ENCODE measurements around the gene MYMK.

Gene MYMK

GRCh38 chr9:133557581-133557980 is 32.8 kb upstream of the MYMK start:
- no peak for DNase-seq

GRCh38 chr9:133556354-133556753 is 31.6 kb upstream of the MYMK start:
- no peak for DNase-seq

DNA sequence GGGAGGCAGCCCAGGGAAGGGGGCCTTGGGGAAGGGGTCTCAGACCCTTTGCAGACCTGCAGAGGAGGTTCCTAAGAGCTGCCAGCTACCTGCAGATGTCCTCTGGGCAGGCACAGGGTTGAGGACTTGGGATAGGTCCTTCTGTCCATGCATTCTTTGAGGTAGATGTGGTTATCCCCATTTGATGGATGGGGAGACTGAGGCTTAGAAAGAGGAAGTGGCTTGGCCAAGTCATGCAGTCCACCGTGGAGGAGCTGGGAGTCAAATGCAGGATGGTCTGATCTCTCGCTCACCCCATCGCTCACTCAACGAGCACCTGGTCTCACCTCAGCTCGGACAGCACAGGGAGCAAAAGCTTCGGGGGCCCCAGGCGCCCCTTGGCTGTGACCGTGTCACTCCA is 30.0 kb upstream of the MYMK start:
- no peak for DNase-seq

DNA sequence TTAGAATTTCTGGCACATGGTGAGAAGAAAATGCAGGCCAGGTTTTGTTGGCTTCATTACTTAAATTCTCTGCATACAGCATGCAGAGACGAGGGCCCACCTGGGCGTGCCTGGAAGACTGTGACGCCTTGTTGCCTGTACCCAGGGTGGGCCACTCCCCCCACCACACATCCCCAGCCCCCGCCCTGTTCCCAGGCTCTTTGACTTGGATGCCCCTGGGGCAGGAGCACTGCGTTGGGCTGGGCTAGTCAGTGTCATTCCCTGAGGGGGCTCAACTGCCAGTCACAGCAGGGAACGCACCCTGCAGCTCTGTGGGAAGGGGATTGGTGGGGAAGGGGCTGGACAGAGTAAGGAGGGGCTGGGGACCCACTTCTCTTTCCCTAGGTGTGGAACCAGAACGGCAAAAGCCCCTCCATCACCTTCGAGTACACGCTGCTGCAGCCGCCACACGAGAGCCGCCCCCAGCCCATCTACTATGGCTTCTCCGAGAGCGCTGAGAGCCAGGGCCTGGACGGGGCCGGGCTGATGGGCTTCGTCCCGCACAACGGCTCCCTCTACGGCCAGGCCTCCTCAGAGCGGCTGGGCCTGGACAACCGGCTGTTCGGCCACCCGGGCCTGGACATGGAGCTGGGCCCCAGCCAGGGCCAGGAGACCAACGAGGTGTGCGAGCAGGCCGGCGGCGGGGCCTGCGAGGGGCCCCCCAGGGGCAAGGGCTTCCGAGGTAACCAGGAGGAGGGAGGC is 29.4 kb upstream of the MYMK start:
- DNase-seq, result no peak

DNA sequence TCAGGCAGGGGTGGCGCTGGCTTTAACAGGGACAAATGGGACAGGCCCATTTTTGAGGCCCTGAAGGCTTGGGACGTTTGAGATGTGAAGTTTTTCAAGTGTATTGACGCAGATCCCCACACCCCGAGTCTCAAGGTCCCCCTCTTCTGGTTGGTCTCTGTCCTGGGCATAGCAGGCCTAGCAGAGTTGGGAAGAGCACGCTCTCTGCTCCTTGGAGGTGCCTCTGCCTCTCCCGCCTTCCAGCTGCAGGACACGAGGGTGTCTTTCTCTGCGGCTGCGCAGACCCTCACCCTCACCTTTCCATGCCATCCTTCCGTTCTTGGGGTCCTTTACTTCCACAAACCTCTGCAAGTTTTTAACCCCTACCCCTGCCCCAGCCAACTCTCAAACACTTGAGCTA is 28.4 kb upstream of the MYMK start:
- DNase-seq, result no peak

- DNase-seq, result no peak
Measured at GRCh38 chr9:133552236-133552635, 27.5 kb upstream of the MYMK start.

GRCh38 chr9:133551446-133551845 is 26.7 kb upstream of the MYMK start:
- DNase-seq, result no peak

- DNase-seq, result no peak
Measured at GRCh38 chr9:133547116-133547515, 22.4 kb upstream of the MYMK start.

GRCh38 chr9:133546287-133546680 is 21.5 kb upstream of the MYMK start:
- no peak for DNase-seq

- DNase-seq, result no peak
Measured at GRCh38 chr9:133545494-133546286, 20.9 kb upstream of the MYMK start.

- no peak for DNase-seq
Measured at GRCh38 chr9:133543772-133544467, 19.2 kb upstream of the MYMK start.

GRCh38 chr9:133542002-133542401 is 17.2 kb upstream of the MYMK start:
- DNase-seq, result no peak

GRCh38 chr9:133540698-133541025 is 15.9 kb upstream of the MYMK start:
- no peak for DNase-seq

DNA sequence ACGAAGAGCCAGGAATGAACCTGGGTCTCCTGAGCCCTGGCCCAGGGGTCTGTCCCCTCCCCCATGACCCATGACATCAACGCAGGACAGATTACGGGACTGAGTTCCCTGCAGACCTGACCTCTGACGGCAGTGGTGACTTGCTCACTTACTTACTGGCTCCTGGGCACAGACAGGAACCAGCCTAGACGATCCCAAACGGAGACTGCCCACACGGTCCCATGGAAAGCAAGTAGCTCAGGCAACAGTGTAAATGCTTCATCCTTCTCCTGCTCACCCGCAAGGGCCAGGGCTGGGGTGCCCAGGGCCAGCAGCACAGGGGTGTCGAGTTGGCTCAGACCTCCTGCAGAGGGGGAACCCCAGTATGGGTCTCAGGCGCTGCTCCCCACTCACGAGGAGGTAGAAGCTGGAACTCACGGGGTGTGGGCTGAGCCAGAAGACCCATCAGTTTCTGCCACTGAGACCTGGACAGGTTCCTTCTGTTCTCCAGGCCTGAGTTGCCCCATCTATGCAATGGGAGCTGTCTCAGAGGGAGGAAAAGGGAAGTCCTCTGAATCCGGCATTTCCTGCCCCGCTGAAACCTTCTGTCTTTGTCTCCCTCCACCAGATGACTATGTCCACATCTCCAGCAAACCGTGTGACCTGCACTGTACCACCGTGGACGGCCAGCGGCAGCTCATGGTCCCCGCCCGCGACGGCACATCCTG is 15.4 kb upstream of the MYMK start:
- no peak for DNase-seq

DNA sequence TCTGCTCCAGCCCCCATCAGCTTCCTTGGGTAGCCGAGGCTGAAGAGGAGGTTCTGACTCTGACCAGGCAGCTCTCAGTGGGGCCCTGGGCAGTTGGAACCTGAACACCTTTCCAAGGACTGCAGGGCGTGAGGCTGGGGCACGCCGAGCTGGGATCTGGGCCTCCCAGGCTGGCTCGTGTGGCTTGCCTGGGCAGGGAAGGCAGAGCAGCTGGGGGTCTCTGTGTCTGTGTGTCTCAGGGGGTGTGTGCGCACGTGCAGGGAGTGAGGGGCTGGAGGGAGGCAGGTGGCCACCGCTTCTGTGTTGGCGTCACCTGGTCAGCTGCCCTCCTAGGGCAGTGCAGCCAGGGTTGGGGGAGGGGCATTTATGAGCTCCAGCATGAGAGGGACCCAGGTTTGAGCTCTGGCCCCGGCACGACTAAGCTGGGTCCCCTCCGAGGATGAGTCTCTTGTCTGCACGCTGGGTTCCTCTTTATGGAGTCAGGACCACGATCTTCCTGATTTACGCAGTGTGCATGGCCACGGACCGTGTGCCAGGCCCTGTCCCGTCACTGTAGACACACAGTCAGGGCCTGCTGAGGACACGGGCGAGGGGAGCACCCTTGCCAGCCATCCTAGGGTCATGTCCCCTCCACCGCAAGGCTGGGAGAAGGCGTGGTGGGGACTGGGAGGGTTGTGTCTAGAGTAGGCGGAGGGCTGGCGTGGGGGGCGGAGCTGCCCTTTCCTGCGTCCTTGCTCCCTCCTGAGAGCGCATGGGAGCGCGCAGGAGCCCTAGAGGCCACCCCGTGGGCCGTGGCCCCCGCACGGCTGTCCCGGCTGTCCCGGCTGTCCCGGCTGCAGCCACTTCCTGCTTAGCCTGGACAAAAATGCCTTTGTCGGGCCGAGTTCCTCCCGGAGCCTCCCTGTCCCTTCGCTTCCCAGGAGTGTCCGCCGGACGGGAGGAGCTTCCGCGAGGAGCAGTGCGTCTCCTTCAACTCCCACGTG is 14.4 kb upstream of the MYMK start:
- DNase-seq, result no peak

DNA sequence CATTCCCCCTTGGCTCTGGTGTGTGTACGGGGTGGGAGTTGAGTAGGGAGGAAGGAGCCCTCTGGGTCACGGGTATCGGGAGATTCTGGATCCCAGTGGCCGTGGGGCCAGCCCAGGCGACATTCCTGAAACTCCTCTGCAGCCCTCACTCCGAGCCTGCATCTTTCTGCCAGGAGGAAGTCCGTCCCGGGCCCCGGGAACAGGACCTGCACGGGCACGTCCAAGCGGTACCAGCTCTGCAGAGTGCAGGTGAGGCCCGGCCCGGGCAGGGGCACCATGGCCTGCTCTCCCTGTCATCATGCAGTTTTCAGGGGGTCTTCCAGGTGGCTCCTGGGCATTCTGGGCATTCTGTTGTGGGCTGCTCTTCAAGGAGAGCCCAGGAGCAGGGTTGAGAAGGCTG is 13.4 kb upstream of the MYMK start:
- no peak for DNase-seq

- DNase-seq, result no peak
Measured at GRCh38 chr9:133537257-133537656, 12.5 kb upstream of the MYMK start.

DNA sequence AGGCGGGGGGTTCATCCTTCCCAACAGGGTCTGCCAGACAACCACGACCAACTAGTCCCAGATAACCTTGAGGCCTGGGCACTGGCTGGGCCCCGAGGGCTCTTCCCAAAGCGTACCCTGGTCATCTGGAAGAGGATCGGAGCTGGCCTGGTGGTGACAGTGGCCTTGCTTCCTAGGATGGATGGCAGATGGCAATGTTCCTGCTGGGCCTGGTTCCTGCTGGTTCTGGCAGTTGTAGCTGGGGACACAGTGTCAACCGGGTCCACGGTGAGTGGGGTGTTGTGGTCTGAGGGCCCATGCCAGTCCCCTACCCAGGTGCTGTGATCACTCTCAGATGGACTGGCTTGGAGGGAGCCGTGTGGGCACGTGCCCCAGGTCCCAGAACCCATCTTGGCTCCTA is 11.8 kb upstream of the MYMK start:
- DNase-seq, result no peak

DNA sequence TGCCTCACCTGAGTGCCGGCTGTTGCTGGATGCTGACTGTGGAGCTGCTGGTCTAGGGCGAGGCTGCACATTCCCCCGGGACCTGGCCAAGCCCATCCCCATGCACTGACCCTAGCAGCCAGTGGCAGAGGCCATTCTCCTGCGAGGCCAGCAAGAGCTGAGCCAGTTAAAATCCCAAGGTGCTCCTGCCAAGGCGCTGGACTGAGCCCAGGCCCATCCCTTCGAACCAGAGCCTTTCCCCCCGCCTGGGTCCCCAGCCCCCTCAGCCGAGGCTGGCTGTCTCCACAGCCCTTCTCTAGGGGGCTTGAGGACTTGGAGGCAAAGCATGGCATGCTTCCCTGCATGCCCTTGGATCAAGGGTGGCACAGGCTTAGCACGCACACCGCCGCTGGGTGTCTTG is 11.3 kb upstream of the MYMK start:
- DNase-seq, result no peak

GRCh38 chr9:133535306-133535877 is 10.6 kb upstream of the MYMK start:
- no peak for DNase-seq

- DNase-seq, result peak; percentile 51 to 83
Measured at GRCh38 chr9:133534346-133535291, 9.9 kb upstream of the MYMK start, which contains the start of gene ADAMTSL2. Gene ADAMTSL2, plus strand, starts transcription at chr9:133534704. Its CDS starts 2,009 bp downstream, at chr9:133536713.
